Liver (tissue), 3 donors: Measurements from ENCODE around the gene CIC.

Experiments
- CTCF ChIP-seq: fragments of 150-350 bp; IDR thresholded peaks from 2 replicates; pipeline ENCODE4 v1.5.1; 2017; ENCODE audit warnings: improper control_type of control experiment, low read depth, low read length; ENCODE audit not compliant: missing input control
- FOXA1 ChIP-seq: IDR thresholded peaks from 2 replicates; pipeline ENCODE4 v1.6.1; 2016; ENCODE audit warnings: antibody characterized with exemption
- GABPA ChIP-seq, 2 donors: IDR thresholded peaks in 1 of 2; conservative IDR thresholded peaks in 1 of 2; 2 replicates each; pipeline ENCODE4 v1.6.1; 2016; ENCODE audit warnings: antibody characterized with exemption in 2 of 2, mild to moderate bottlenecking in 1 of 2, moderate library complexity in 1 of 2
- JUND ChIP-seq, 2 donors: IDR thresholded peaks; 2 replicates each; pipeline ENCODE4 v1.6.1; 2016; ENCODE audit warnings: antibody characterized with exemption in 2 of 2
- RAD21 ChIP-seq, 2 donors: IDR thresholded peaks; 2 replicates each; pipeline ENCODE4 v1.6.1; 2016; ENCODE audit warnings: antibody characterized with exemption in 2 of 2, mild to moderate bottlenecking in 2 of 2
- RXRA ChIP-seq, 2 donors: IDR thresholded peaks; 2 replicates each; pipeline ENCODE4 v1.6.1; 2017 to 2018; ENCODE audit warnings: antibody characterized with exemption in 2 of 2, mild to moderate bottlenecking in 1 of 2
- SP1 ChIP-seq: IDR thresholded peaks from 2 replicates; pipeline ENCODE4 v1.6.1; 2018; ENCODE audit warnings: antibody characterized with exemption, mild to moderate bottlenecking
- TAF1 ChIP-seq: conservative IDR thresholded peaks from 2 replicates; pipeline ENCODE4 v1.6.1; 2016; ENCODE audit warnings: antibody characterized with exemption, mild to moderate bottlenecking
- YY1 ChIP-seq: IDR thresholded peaks from 2 replicates; pipeline ENCODE4 v1.6.1; 2016; ENCODE audit warnings: antibody characterized with exemption, mild to moderate bottlenecking
- ZBTB33 ChIP-seq: IDR thresholded peaks from 2 replicates; pipeline ENCODE4 v1.6.1; 2016; ENCODE audit warnings: antibody characterized with exemption
- TF ChIP-seq, protein P1 (sequence below): IDR thresholded peaks from 2 replicates; pipeline ENCODE4 v1.6.1; 2016; ENCODE audit warnings: antibody characterized with exemption, mild to moderate bottlenecking
- TF ChIP-seq, protein P2 (sequence below): IDR thresholded peaks from 2 replicates; pipeline ENCODE4 v1.6.1; 2016; ENCODE audit warnings: antibody characterized with exemption
- TF ChIP-seq, protein P3 (sequence below): IDR thresholded peaks from 2 replicates; pipeline ENCODE4 v1.6.1; 2016; ENCODE audit warnings: antibody characterized with exemption
- donor health status: healthy.
- donor health status: healthy.

DNA sequence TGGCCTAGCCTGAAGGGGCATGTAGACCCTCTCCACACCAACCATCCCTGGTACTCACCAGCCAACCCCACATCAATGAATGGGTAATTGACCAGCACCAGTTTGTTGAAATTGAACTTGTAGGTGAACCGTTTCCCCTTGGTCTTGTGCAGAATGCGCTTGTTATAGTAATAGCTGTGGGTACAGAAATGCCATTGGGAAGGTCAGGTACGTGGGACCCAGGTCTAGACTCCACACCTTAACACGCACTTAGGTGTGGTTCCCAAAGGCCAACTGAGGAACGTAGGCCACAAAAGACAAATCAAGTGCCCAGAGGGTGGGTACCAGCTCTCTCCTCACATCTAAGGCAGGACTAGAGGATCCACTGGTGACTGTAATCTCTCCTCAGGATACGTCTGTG is 19.3 kb upstream of the CIC start:
- TF ChIP-seq GABPA (IDR thresholded peaks at IDR 0.05 in 1 of 2, conservative IDR thresholded peaks at IDR 0.05 in 1 of 2) = no peak
- no peak for TF ChIP-seq CTCF
- no peak for TF ChIP-seq RAD21 (IDR thresholded peaks at IDR 0.05)
- TF ChIP-seq SP1 = no peak
- TF ChIP-seq ZBTB33 = no peak
- no peak for TF ChIP-seq YY1
- no peak for TF ChIP-seq TAF1
- TF ChIP-seq, protein P1, sequence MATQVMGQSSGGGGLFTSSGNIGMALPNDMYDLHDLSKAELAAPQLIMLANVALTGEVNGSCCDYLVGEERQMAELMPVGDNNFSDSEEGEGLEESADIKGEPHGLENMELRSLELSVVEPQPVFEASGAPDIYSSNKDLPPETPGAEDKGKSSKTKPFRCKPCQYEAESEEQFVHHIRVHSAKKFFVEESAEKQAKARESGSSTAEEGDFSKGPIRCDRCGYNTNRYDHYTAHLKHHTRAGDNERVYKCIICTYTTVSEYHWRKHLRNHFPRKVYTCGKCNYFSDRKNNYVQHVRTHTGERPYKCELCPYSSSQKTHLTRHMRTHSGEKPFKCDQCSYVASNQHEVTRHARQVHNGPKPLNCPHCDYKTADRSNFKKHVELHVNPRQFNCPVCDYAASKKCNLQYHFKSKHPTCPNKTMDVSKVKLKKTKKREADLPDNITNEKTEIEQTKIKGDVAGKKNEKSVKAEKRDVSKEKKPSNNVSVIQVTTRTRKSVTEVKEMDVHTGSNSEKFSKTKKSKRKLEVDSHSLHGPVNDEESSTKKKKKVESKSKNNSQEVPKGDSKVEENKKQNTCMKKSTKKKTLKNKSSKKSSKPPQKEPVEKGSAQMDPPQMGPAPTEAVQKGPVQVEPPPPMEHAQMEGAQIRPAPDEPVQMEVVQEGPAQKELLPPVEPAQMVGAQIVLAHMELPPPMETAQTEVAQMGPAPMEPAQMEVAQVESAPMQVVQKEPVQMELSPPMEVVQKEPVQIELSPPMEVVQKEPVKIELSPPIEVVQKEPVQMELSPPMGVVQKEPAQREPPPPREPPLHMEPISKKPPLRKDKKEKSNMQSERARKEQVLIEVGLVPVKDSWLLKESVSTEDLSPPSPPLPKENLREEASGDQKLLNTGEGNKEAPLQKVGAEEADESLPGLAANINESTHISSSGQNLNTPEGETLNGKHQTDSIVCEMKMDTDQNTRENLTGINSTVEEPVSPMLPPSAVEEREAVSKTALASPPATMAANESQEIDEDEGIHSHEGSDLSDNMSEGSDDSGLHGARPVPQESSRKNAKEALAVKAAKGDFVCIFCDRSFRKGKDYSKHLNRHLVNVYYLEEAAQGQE = no peak
- TF ChIP-seq JUND (IDR thresholded peaks at IDR 0.05) = no peak
- TF ChIP-seq, protein P2, sequence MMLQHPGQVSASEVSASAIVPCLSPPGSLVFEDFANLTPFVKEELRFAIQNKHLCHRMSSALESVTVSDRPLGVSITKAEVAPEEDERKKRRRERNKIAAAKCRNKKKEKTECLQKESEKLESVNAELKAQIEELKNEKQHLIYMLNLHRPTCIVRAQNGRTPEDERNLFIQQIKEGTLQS = no peak
- TF ChIP-seq, protein P3, sequence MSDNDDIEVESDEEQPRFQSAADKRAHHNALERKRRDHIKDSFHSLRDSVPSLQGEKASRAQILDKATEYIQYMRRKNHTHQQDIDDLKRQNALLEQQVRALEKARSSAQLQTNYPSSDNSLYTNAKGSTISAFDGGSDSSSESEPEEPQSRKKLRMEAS = no peak
- TF ChIP-seq RXRA (IDR thresholded peaks at IDR 0.05) = no peak
- TF ChIP-seq FOXA1 = no peak
